K562 (cell line): ENCODE results near the gene MLLT1. TPM values are rescaled to one million over a fixed set of nuclear protein-coding genes. Genes with fewer than 3 reads are reported as not detected.
A peak's percentile ranks its signal among the peaks of the same experiment; 100 is the strongest.

ENCODE experiments used
- DDX20 ChIP-seq: fragments of 450-650 bp; IDR thresholded peaks from 2 replicates; pipeline ENCODE4 v1.6.1; 2016; ENCODE audit warnings: missing genetic modification characterization, low read depth, mild to moderate bottlenecking, missing compliant biosample characterization, moderate library complexity
- DMBX1 ChIP-seq: fragments of 250-450 bp; sonication (Bioruptor Pico); IDR thresholded peaks from 2 replicates; pipeline ENCODE4 v1.8.0; 2022; ENCODE audit warnings: inconsistent platforms, mild to moderate bottlenecking, moderate library complexity, borderline replicate concordance
- KDM1A ChIP-seq, 2 experiments: fragments of 450-650 bp; IDR thresholded peaks; 2 replicates each; pipeline ENCODE4 v1.6.1; 2016; ENCODE audit warnings: mild to moderate bottlenecking in 2 of 2
- KDM4B ChIP-seq, 2 experiments: fragments of 450-650 bp in 1 of 2; sonication (generic) in 1 of 2; IDR thresholded peaks; 2 replicates each; pipeline ENCODE4 v1.6.1; 2016 to 2017; ENCODE audit warnings: borderline replicate concordance in 2 of 2, antibody characterized with exemption in 1 of 2, low read depth in 1 of 2, mild to moderate bottlenecking in 1 of 2
- NR2C2 ChIP-seq, 2 experiments: fragments of 200-800 bp in 1 of 2; sonication (Bioruptor generic) in 1 of 2; sonication (generic) in 1 of 2; formaldehyde crosslinking in 1 of 2; IDR thresholded peaks; 2 replicates each; pipeline versions ENCODE4 v1.6.1 to v1.8.0; 2016 to 2022; ENCODE audit warnings: mild to moderate bottlenecking in 1 of 2, missing compliant biosample characterization in 1 of 2, missing genetic modification characterization in 1 of 2, missing genetic modification reagents in 1 of 2
- ZNF398 ChIP-seq: fragments of 250-450 bp; sonication (Bioruptor Pico); IDR thresholded peaks from 2 replicates; pipeline ENCODE4 v1.8.0; 2021; ENCODE audit warnings: moderate library complexity, mild to moderate bottlenecking, inconsistent platforms
- ZNF445 ChIP-seq: fragments of 250-450 bp; sonication (Bioruptor Pico); IDR thresholded peaks from 2 replicates; pipeline ENCODE4 v1.4.0; 2020; ENCODE audit warnings: low read depth, mild to moderate bottlenecking, moderate library complexity
- ZNF511 ChIP-seq: sonication (generic); formaldehyde crosslinking; IDR thresholded peaks from 2 replicates; pipeline ENCODE4 v1.8.0; 2022; ENCODE audit warnings: mild to moderate bottlenecking, missing genetic modification reagents
- ZZZ3 ChIP-seq: fragments of 450-650 bp; IDR thresholded peaks from 2 replicates; pipeline ENCODE4 v1.6.1; 2016; ENCODE audit warnings: antibody characterized with exemption, mild to moderate bottlenecking, moderate library complexity
- polyA plus RNA-seq, 8 experiments: library from polyadenylated mRNA; depleted of rRNA in 4 of 8; stranded (reverse) in 5 of 8; unstranded in 3 of 8; fragments of >200 nt; fragmentation: Nextera tagmentation in 2 of 8; fragmentation: Illumina TruSeq in 1 of 8; extraction: Ambion mirVana in 2 of 8; extraction: Trizol in 1 of 8; gene quantifications; 2 replicates each; pipeline versions ENCODE4 v1.2.1 to v1.2.3, GENCODE V29; 2011 to 2014; ENCODE audit warnings: inconsistent platforms in 1 of 8, missing spikeins in 1 of 8
- total RNA-seq, 7 experiments: library from RNA; depleted of rRNA in 6 of 7; stranded (reverse); fragments of >200 nt in 6 of 7; fragmentation: Illumina TruSeq in 2 of 7; extraction: Trizol in 2 of 7; gene quantifications; 2 replicates each; pipeline versions ENCODE4 v1.2.1 to v1.2.3, GENCODE V29; 2011 to 2021; ENCODE audit warnings: low replicate concordance in 1 of 7
- TF ChIP-seq, protein P1 (sequence below), 2 experiments: fragments of 450-650 bp; IDR thresholded peaks; 2 replicates each; pipeline ENCODE4 v1.6.1; 2018; ENCODE audit warnings: mild to moderate bottlenecking in 2 of 2, low read depth in 1 of 2; ENCODE audit not compliant: partially characterized antibody in 2 of 2
- TF ChIP-seq, protein P2 (sequence below): fragments of 200-800 bp; sonication (Bioruptor generic); IDR thresholded peaks from 2 replicates; pipeline ENCODE4 v1.6.1; 2016; ENCODE audit warnings: missing genetic modification characterization, missing compliant biosample characterization
- TF ChIP-seq, protein P3 (sequence below): fragments of 250-450 bp; sonication (Bioruptor Pico); IDR thresholded peaks from 2 replicates; pipeline ENCODE4 v1.4.0; 2020; ENCODE audit warnings: mild to moderate bottlenecking

Gene MLLT1
- total and polyA plus RNA-seq, 9 of the 15 experiments (the other 6 are each of a cell fraction or from before 2014, with no cell fraction given): 0.23 to 63.5 (median 15.4) TPM

GRCh38 chr19:6313398-6313969, 33.7 kb upstream of the MLLT1 start (continued):
- TF ChIP-seq, protein P1, sequence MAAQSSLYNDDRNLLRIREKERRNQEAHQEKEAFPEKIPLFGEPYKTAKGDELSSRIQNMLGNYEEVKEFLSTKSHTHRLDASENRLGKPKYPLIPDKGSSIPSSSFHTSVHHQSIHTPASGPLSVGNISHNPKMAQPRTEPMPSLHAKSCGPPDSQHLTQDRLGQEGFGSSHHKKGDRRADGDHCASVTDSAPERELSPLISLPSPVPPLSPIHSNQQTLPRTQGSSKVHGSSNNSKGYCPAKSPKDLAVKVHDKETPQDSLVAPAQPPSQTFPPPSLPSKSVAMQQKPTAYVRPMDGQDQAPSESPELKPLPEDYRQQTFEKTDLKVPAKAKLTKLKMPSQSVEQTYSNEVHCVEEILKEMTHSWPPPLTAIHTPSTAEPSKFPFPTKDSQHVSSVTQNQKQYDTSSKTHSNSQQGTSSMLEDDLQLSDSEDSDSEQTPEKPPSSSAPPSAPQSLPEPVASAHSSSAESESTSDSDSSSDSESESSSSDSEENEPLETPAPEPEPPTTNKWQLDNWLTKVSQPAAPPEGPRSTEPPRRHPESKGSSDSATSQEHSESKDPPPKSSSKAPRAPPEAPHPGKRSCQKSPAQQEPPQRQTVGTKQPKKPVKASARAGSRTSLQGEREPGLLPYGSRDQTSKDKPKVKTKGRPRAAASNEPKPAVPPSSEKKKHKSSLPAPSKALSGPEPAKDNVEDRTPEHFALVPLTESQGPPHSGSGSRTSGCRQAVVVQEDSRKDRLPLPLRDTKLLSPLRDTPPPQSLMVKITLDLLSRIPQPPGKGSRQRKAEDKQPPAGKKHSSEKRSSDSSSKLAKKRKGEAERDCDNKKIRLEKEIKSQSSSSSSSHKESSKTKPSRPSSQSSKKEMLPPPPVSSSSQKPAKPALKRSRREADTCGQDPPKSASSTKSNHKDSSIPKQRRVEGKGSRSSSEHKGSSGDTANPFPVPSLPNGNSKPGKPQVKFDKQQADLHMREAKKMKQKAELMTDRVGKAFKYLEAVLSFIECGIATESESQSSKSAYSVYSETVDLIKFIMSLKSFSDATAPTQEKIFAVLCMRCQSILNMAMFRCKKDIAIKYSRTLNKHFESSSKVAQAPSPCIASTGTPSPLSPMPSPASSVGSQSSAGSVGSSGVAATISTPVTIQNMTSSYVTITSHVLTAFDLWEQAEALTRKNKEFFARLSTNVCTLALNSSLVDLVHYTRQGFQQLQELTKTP (IDR thresholded peaks at IDR 0.05; ENCODE audit: low read depth in 1 of 2, partially characterized antibody in 2 of 2): peak in 1 of 2 experiments; percentile 74
- TF ChIP-seq KDM4B (IDR thresholded peaks at IDR 0.05; ENCODE audit: borderline replicate concordance in 2 of 2, low read depth in 1 of 2) (no peak), NR2C2 (CRISPR knock-in tag; IDR thresholded peaks at IDR 0.05) (peak; percentile 96), NR2C2 (tag; IDR thresholded peaks at IDR 0.05) (peak; percentile 97), ZNF511 (CRISPR knock-in tag) (no peak), ZZZ3 (no peak), ZNF398 (CRISPR knock-in tag) (no peak), DMBX1 (CRISPR knock-in tag) (peak; percentile 41; the same call in 1 of the 2 replicates), KDM1A (IDR thresholded peaks at IDR 0.05) (no peak), DDX20 (no peak), ZNF445 (no peak)
- TF ChIP-seq, protein P2, sequence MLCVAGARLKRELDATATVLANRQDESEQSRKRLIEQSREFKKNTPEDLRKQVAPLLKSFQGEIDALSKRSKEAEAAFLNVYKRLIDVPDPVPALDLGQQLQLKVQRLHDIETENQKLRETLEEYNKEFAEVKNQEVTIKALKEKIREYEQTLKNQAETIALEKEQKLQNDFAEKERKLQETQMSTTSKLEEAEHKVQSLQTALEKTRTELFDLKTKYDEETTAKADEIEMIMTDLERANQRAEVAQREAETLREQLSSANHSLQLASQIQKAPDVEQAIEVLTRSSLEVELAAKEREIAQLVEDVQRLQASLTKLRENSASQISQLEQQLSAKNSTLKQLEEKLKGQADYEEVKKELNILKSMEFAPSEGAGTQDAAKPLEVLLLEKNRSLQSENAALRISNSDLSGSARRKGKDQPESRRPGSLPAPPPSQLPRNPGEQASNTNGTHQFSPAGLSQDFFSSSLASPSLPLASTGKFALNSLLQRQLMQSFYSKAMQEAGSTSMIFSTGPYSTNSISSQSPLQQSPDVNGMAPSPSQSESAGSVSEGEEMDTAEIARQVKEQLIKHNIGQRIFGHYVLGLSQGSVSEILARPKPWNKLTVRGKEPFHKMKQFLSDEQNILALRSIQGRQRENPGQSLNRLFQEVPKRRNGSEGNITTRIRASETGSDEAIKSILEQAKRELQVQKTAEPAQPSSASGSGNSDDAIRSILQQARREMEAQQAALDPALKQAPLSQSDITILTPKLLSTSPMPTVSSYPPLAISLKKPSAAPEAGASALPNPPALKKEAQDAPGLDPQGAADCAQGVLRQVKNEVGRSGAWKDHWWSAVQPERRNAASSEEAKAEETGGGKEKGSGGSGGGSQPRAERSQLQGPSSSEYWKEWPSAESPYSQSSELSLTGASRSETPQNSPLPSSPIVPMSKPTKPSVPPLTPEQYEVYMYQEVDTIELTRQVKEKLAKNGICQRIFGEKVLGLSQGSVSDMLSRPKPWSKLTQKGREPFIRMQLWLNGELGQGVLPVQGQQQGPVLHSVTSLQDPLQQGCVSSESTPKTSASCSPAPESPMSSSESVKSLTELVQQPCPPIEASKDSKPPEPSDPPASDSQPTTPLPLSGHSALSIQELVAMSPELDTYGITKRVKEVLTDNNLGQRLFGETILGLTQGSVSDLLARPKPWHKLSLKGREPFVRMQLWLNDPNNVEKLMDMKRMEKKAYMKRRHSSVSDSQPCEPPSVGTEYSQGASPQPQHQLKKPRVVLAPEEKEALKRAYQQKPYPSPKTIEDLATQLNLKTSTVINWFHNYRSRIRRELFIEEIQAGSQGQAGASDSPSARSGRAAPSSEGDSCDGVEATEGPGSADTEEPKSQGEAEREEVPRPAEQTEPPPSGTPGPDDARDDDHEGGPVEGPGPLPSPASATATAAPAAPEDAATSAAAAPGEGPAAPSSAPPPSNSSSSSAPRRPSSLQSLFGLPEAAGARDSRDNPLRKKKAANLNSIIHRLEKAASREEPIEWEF (CRISPR knock-in tag): no peak
- TF ChIP-seq, protein P3, sequence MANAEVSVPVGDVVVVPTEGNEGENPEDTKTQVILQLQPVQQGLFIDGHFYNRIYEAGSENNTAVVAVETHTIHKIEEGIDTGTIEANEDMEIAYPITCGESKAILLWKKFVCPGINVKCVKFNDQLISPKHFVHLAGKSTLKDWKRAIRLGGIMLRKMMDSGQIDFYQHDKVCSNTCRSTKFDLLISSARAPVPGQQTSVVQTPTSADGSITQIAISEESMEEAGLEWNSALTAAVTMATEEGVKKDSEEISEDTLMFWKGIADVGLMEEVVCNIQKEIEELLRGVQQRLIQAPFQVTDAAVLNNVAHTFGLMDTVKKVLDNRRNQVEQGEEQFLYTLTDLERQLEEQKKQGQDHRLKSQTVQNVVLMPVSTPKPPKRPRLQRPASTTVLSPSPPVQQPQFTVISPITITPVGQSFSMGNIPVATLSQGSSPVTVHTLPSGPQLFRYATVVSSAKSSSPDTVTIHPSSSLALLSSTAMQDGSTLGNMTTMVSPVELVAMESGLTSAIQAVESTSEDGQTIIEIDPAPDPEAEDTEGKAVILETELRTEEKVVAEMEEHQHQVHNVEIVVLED (CRISPR knock-in tag): no peak
